Neural crest cell (in vitro differentiated cells): ENCODE data around the gene PLSCR3. TPM values are rescaled to one million over a fixed set of nuclear protein-coding genes. Genes with fewer than 3 reads are reported as not detected.

Experiments used
- DNase-seq: peaks from one replicate; pipeline ENCODE4 v3.0.0; 2021; ENCODE audit warnings: low read depth, mixed read lengths, low spot score
- H3K27ac Mint-ChIP-seq: one replicate; pipeline ENCODE4 v1.8.0; 2021; ENCODE audit warnings: mild to moderate bottlenecking, mixed read lengths; ENCODE audit not compliant: unreplicated experiment
- H3K27me3 Mint-ChIP-seq: 2 replicates; pipeline ENCODE4 v1.8.0; 2021; ENCODE audit warnings: low read depth, mild to moderate bottlenecking, mixed read lengths
- H3K36me3 Mint-ChIP-seq: 2 replicates; pipeline ENCODE4 v1.8.0; 2021; ENCODE audit warnings: low read depth, mild to moderate bottlenecking, mixed read lengths
- H3K4me1 Mint-ChIP-seq: 2 replicates; pipeline ENCODE4 v1.8.0; 2021; ENCODE audit warnings: mixed read lengths
- H3K4me3 Mint-ChIP-seq: one replicate; pipeline ENCODE4 v1.8.0; 2021; ENCODE audit warnings: mild to moderate bottlenecking, mixed read lengths
- H3K9me3 Mint-ChIP-seq: 2 replicates; pipeline ENCODE4 v1.8.0; 2021; ENCODE audit warnings: mixed read lengths
- total RNA-seq: library from RNA; stranded (reverse); gene quantifications from 2 replicates; pipeline ENCODE4 v1.2.1, GENCODE V29; 2021
- TF ChIP-seq, protein P1 (sequence below): fragments of 200-600 bp; sonication (generic); conservative IDR thresholded peaks from 2 replicates; pipeline ENCODE4 v1.5.0; 2021; ENCODE audit warnings: antibody characterized with exemption, mild to moderate bottlenecking

PLSCR3 gene
- total RNA-seq, 1 donor from 2014 or later, result 25.7 TPM

DNA sequence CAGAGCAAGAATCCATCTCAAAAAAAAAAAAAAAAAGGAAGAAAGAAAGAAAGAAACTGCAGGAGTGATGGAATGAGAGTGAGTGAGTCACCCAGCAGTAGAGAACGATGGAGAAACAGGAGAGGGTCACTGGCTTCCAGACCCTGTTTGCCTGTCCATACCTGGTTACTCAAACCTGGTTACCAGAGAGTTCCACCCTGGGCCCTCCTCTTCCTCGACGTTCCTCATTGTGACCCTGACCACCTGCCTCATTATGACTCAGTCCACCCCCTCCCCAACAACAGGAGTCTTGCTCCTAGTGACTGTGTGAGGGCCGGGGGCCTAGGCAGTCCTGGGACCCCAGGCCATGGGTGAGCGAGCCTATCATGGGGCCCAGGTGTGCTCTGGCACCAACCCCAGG lies 34.2 kb upstream of the PLSCR3 start, which contains the start of gene SPEM3:
SPEM3 (plus strand) TSS at position 301 of the 400 bp plus-strand sequence; CDS start at position 347, 46 bp downstream.
- H3K27me3 Mint-ChIP-seq, result no peaks in the 10 kb centered on the region
- peaks cover 5% of the 10 kb centered on the region for H3K4me1 Mint-ChIP-seq
- TF ChIP-seq, protein P1, sequence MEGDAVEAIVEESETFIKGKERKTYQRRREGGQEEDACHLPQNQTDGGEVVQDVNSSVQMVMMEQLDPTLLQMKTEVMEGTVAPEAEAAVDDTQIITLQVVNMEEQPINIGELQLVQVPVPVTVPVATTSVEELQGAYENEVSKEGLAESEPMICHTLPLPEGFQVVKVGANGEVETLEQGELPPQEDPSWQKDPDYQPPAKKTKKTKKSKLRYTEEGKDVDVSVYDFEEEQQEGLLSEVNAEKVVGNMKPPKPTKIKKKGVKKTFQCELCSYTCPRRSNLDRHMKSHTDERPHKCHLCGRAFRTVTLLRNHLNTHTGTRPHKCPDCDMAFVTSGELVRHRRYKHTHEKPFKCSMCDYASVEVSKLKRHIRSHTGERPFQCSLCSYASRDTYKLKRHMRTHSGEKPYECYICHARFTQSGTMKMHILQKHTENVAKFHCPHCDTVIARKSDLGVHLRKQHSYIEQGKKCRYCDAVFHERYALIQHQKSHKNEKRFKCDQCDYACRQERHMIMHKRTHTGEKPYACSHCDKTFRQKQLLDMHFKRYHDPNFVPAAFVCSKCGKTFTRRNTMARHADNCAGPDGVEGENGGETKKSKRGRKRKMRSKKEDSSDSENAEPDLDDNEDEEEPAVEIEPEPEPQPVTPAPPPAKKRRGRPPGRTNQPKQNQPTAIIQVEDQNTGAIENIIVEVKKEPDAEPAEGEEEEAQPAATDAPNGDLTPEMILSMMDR, result no peak
- H3K9me3 Mint-ChIP-seq, result peaks cover 7% of the 10 kb centered on the region
- H3K36me3 Mint-ChIP-seq, result no peaks in the 10 kb centered on the region
- H3K27ac Mint-ChIP-seq, result no peak within 1 kb of the TSS
- H3K4me3 Mint-ChIP-seq, result no peak within 1 kb of the TSS
- no peak for DNase-seq

DNA sequence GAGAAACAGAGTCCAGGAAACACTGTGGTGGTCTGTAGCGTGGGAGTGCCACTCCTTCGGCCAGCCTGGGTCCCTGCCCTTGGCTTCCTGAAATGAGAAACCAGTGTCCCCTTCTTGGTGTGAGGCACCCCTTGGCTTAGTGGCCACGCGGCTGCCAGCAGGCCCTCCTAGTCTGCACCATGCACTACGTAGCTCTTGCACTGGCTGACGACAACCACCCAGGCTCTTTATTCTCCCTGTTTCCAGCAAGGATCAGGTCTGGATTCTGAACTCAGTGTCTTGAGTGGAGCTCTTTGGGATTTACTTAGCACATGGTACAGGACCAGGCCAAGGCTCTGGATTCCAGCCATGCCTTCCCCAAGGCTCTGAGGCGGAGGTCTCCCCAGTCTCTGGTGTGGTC lies 33.2 kb upstream of the PLSCR3 start:
- H3K4me3 Mint-ChIP-seq, result no peak overlapping the region
- no peaks in the 10 kb centered on the region for H3K27me3 Mint-ChIP-seq
- no peak overlapping the region for H3K27ac Mint-ChIP-seq
- TF ChIP-seq, protein P1, result no peak
- H3K9me3 Mint-ChIP-seq, result peaks cover 7% of the 10 kb centered on the region
- DNase-seq, result no peak
- peaks cover 6% of the 10 kb centered on the region for H3K4me1 Mint-ChIP-seq
- no peaks in the 10 kb centered on the region for H3K36me3 Mint-ChIP-seq

DNA sequence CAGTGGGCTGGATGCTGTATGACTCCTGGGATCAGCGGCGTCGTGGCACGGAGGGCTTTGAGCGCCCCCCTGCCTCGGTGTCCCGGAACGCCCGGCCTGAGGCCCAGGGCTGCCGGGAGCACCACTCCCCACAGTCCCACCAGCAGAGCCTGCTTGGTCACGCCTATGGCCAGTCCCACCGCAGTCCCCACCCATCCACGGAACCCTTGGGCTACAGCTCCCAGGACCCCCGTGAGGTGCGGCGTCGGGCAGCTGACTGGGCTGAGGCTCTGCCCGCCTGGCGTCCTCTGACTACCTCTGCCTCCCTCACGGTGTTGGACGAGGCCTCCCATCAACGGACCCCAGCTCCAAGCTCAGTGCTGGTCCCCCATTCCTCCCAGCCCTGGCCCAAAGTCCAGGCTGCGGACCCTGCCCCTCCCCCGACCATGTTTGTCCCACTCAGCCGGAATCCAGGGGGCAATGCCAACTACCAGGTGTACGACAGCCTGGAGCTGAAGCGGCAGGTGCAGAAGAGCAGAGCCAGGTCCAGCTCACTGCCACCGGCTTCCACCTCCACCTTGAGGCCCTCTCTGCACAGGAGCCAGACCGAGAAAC lies 32.7 kb upstream of the PLSCR3 start:
- H3K36me3 Mint-ChIP-seq, result no peaks in the 10 kb centered on the region
- DNase-seq, result no peak
- H3K4me3 Mint-ChIP-seq, result no peak overlapping the region
- TF ChIP-seq, protein P1, result no peak
- no peaks in the 10 kb centered on the region for H3K27me3 Mint-ChIP-seq
- H3K4me1 Mint-ChIP-seq, result peaks cover 6% of the 10 kb centered on the region
- peaks cover 7% of the 10 kb centered on the region for H3K9me3 Mint-ChIP-seq
- H3K27ac Mint-ChIP-seq, result no peak overlapping the region

DNA sequence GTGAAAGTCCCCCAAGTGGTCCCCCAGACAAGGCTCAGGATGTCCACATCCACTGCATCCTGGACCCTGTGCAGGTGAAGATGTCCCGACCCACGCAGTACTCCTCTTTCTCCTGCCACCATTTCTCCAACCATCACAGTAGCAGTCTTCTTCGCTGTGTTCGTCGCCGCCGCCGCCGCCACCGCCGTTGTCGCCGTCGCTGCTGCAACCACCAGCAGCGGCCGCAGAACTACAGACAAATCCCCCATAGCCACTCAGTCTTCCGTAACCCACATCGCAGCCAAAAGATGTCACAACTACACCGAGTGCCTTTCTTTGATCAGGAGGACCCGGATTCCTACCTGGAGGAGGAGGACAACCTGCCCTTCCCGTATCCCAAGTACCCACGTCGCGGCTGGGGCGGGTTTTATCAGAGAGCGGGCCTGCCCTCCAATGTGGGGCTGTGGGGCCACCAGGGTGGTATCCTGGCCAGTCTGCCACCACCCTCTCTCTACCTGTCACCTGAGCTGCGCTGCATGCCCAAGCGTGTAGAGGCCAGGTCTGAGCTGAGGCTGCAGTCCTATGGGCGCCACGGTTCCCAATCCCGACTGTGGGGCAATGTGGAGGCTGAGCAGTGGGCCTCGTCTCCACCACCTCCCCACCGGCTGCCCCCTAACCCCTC lies 32.0 kb upstream of the PLSCR3 start:
- no peaks in the 10 kb centered on the region for H3K36me3 Mint-ChIP-seq
- H3K27ac Mint-ChIP-seq, result no peak overlapping the region
- H3K9me3 Mint-ChIP-seq, result peaks cover 4% of the 10 kb centered on the region
- H3K27me3 Mint-ChIP-seq, result no peaks in the 10 kb centered on the region
- TF ChIP-seq, protein P1, result no peak
- DNase-seq, result no peak
- H3K4me3 Mint-ChIP-seq, result no peak overlapping the region
- peaks cover 6% of the 10 kb centered on the region for H3K4me1 Mint-ChIP-seq

DNA sequence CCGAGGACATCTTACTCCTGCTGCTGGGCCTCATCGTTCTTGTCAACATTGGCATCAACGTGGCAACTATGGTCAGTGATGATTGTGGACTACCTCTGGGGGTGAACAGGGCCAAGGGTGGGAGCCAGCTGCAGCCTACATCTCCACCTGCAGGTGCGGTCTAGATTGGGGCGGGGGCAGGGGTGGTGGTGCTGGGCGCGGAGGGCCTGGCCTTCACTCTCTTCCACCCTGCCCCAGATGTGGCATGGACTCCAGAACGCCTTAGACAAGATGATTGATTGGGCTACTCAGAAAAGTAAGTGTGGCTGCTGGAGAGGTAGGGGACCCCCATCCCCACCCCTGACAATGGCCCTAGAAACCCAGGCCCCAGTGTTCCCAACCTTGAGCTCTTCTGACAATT lies 31.4 kb upstream of the PLSCR3 start:
- Mint-ChIP-seq H3K27me3 (no peaks in the 10 kb centered on the region), H3K36me3 (no peaks in the 10 kb centered on the region), H3K4me1 (peaks cover 9% of the 10 kb centered on the region), H3K4me3 (no peak overlapping the region), H3K9me3 (peaks cover 2% of the 10 kb centered on the region), H3K27ac (no peak overlapping the region)
- TF ChIP-seq, protein P1, result no peak
- DNase-seq, result no peak
